GDM1 (cell line): ENCODE data around the gene CTXN1.
"Not testable (repeated sequence)": the region's sequence is repeated elsewhere in the genome, so short reads cannot be mapped to it uniquely, and the experiment has no call there.

ENCODE experiments used
- DNase-seq: peaks from one replicate; lab custom pipeline; 2025; lab: John Stamatoyannopoulos, UW

Gene CTXN1

DNA sequence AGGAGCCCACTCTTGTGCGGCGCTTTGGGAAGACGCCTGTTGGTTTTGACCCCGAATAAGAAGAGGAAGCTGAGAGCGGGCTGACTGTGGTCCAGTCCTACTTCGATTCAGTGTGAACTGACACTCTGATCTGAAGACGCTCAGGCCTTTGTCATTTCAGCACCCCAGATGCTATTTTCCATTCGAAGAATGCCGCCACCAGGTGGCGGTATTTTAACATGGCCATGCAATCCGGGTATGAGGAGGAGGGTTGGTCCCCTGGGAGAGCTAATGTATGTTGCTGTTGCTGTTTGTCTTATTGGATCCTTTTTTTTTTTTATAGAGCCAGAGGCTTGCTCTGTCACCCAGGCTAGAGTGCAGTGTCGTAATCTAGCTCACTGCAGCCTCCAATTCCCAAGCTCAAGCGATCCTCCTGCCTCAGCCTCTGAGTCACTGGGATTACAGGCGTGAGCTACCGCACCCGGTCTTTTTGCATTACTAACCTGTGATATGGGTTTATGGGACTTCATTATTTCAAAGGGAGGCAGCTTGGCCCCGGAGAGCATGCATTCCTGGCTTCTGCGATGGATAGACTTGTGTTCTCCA, 18.3 kb upstream of the CTXN1 start:
- peak; percentile 60 for DNase-seq

DNA sequence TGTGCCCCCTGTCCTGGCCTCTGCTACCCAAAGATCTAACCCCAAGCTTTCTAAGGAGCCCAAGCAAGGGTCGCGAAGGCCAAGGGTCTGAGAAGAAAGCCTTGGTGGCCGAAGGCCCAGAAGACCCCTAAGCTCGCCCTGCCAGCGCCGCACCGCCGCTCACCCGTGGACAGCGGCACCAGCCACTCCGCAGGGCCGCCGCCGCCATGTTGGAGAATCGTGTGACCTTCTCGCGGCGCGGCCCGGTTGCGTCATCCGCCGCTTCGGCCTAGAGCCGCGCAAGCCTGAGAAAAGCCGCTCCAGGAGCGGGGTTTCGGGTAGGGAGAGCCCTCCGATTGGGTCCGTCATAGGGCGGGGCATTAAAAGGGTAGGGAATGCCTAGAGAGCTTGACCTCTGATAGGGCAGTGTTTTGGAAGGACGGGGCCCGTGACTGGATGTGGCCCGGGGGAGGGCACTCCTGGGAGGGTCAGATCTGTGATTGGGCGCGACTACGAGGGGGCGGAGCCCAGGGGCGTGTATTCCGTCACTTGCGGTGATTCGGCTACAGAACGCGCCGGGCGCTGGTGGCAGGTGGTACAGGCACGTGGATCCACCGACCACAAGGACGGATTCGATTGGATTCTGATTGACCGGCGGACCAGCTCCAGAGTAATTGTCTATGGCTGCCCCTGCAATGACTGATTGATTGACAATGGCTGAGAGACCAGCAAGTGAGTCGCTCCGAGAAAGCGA, 17.7 kb upstream of the CTXN1 start, which contains the start of gene TIMM44:
Gene TIMM44 (minus strand): TSS at position 223 of the 733 bp plus-strand sequence. CDS start 15 bp downstream, at position 208.
- DNase-seq: peak; percentile 99

DNA sequence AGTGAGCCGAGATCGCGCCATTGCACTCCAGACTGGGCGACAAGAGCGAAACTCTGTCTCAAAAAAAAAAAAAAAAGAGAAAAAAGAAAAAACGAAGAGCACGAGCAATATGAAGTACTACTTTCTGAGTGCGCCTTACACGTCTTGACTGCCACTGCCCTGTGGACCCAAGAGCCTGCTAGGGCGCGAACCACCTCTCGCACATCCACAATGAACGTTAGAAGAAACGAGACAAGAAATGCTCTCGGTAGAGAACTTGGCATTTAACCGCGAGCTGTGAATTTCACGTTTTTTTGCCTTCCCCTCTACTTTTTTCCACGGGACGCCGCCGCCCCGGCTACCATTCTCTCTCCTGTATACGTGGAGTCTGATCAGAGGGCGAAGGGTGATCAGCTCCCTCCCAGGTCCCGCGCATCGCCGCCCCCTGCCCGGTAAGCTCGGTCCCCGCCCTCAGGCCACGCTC, 17.1 kb upstream of the CTXN1 start:
- no peak for DNase-seq

DNA sequence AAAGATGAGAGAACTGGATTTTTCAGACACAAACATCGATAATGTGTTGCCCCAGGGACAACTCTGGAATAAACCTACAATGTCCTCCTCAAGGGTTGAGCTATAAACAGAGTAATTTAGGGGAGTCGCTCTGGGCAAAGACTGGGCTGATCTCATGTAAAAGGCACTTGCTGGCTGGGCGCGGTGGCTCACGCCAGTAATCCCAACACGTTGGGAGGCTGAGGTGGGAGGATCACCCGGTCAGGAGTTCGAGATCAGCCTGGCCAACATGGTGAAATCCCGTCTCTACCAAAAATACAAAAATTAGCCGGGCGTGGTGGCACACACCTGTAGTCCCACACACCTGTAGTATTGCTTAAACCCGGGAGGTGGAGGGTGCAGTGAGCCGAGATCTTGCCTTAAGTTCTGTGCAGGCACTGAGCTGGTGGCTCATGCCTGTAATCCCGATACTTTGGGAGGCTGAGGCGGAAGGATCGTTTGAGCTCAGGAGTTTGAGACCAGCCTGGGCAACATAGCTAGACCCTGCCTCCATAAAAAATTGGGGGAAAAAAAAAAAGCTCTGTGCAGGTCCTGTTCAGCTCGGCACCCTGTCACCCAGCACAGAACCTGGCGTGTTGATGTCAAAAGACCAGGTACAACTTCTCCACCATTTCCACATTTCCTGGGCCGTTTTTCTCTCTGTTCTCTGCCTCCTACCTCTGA, 16.1 kb upstream of the CTXN1 start:
- DNase-seq: no peak

DNA sequence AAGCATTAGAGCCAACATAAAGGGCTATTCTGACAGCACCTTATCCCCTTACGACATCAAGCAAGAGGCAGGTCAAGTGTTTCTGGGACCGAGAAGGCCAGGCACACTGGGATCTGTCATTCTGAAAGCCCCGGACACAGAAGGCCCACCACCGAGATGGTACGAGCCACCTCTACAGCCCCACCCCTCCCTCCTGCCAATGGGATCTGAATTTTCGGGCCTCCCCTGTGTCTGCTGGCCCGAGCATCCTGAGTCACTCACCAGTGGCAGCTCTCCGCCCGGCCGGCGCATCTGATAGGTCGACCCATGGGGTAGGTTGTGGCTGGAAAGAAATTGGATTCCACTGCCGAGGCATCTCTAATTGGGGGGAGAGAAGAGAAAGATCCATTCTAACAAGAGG, 14.9 kb upstream of the CTXN1 start:
- no peak for DNase-seq

DNA sequence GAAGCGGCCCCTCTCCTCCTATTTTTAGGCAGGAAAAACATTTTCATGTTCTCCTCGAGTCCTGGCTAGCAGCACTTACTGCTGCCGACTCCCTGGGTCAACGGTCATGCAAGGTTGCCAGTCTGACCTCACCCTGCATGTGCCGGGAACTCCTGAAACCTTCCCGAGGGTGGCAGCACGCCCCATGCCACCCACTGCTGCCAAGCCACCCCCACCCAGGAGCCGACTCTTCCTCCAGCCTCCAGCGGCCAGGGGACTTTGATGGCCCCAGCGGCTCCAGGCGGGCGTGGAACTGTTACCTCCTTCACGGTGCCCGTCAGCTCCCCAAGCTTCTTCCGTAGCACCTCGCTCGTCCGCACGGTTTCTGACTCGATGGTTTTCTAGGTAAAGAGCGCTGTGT, 8.8 kb upstream of the CTXN1 start:
- DNase-seq: no peak

DNA sequence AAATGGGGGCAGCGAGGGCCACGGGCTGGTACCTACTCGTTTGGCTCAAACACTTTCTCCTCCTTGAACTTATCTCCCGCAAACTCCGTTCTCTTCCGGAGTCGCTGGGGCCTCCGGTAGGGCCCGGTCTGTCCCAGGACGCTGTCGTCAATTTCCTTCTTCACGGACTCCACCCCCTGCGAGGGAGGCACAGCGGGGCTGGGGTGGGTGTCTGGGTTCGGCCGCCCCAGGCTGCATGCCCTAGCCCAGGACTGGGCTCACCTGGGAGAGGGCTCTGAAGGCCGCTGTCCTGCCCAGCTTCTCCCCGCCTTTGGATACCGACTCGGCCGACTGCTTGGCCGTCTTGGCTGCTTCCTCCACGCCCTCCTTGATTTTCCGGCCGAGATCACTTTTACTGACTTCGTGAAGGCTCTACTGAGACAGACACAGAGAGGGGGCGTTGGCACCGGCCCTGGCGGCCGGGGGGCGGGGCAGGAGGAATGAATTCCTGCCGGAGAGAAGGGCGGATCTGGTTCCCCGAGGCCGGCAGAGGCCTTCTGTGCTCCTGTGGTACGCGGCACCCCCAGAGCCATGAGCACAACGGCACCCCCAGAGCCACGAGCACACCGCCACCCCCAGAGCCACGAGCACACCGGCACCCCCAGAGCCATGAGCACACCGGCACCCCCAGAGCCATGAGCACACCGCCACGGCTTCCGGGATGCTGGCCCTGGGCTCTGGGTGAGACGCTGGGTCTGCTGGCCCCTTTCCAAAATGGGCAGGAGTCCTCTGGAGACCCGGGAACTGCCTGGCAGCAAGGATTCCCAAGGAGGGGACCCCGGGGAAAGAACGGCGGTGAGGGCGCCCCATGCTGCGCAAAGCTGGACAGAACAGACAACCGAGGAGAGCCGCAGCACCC, 8.1 kb upstream of the CTXN1 start:
- no peak for DNase-seq

DNA sequence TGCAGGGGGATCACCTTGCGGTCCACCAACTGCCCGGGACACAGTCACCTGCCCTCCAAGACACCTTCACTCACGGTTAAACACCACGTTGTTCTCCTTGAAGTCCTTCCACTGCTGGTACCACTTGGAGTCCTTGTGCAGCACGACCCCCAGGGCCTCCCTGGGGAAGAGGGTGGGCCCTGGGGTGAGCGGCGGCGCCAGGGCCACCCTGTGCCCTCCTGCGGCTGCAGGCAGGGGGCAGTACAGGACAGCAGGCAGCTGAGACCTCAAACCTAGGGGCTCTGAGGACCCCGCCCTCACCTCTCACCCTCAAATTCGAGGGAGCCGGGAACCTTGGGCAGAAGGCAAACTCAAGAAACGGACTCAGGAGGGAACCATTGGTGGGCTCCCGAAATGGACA, 7.5 kb upstream of the CTXN1 start:
- no peak for DNase-seq

DNA sequence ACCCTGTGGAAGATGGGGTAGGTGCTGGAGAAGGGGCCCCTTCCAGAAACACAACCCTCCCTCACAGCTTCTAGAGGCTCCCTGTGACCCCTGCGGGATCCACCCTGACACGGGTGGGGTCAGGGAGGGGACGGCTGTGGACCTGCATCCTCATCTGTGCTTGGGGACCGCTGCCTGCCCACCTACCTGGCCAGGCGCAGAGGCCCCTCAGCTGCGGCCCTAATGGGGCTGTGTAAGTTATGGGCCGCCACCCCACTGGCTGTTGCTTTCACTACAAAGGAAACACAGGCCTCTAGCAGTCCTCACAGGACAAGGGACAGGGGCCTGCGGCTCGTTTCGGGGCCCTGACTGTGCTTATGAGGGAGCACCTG, 7.0 kb upstream of the CTXN1 start:
- DNase-seq: no peak

DNA sequence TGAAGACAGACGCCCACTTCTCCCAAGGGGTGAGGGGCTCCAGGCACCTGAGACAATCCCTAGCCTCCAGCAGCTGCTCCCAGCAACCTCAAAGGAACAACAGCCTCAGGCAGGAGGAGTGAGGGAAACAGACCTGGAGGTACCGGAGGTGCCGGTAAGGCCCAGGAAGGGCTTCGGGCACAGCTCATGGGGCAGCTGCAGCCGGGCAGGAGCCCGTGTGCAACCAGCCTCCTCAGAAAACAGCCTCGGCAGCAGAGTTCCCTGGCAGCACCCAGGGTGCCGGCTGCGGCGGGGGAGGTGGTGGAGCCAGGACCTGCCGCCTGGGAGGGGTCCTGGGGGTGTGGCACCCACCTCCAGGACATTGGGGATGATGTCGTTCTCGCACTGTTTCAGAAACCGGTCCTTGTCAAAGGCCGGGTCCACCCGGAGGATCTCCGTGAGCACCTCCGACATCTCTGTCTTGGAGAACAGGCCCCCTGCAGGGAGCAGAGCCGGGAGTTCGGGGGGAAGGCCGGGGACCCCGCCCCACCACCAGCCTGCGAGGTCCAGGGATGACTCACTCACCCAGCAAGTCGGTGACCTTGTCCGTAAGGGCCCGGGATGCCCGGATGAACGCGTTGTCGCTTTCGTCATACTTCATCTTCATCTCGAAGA, 6.5 kb upstream of the CTXN1 start:
- no peak for DNase-seq

DNA sequence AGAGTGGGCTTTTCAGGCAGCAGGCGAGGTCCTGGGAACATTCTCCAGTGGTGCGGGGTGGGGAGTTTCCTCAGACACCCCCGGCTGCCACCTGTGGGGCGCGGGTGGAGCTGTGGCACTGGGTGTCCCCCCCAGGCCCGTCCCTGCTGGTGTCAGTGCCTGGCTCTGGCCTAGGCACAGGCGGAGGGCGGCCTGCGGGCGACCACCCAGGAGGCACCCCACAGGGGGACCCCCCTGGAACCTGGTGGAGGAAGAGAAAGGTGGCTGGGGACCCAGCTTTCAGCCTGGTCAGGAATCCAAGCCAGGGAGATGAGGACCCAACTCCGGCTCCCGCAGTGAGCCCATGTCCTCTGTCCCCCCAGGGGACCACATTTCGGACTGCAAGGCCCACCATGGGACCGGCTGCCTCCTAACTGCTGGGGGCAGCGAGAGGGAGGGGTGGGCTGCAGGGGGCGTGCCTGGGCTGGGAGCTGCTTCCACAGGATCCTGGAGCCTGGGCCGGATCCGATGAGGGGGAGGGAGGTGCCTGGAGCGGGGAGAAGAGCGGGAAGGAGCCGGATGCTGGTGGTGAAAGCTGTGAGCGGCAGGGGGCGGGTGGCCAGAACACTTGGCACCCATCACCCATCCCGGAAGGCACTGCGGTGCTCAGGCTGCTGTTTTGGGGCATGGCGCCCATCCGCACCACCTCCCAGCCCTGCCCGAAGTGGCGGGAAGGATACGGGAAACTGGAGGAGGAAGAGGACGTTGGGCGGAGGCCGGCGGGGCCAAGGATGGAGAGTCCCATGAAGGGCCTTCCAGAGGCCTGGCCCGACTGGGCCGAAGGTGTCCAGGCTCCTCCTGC, 5.5 kb upstream of the CTXN1 start:
- DNase-seq: no peak

DNA sequence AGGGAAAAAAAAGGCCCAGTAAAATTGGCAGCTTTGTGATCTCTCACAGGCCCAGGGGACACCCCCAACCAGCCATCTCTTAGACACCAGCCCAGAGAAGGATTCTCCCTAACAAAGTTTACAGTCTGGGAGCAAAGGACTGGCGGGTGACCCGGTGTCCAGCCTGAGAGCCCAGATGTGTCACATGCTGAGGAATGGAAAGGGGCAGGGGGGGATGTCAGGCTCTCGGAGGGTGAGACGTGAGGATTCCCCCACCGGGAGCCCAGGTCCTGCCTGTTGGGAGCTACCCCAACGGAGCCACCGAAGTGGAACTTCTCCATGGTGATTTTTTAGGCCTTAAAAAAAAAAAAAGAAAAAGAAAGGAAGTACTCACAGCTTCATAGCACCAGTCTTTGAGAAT, 4.8 kb upstream of the CTXN1 start:
- DNase-seq: no peak

DNA sequence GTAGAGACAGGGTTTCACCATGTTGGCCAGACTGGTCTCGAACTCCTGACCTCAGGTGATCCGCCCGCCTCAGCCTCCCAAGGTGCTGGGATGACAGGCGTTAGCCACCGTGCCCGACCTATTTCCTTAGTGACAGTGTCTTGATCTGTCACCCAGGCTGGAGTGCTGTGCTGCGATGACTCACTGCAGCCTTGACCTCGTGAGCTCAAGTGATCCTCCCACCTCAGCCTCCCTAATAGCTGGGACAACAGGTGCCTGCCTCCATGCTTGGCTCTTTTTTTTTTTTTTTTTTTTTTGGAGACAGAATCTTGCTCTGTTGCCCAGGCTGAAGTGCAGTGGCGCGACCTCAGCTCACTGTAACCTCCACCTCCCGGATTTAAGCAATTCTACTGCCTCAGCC, 4.1 kb upstream of the CTXN1 start:
- DNase-seq: not testable (repeated sequence)

DNA sequence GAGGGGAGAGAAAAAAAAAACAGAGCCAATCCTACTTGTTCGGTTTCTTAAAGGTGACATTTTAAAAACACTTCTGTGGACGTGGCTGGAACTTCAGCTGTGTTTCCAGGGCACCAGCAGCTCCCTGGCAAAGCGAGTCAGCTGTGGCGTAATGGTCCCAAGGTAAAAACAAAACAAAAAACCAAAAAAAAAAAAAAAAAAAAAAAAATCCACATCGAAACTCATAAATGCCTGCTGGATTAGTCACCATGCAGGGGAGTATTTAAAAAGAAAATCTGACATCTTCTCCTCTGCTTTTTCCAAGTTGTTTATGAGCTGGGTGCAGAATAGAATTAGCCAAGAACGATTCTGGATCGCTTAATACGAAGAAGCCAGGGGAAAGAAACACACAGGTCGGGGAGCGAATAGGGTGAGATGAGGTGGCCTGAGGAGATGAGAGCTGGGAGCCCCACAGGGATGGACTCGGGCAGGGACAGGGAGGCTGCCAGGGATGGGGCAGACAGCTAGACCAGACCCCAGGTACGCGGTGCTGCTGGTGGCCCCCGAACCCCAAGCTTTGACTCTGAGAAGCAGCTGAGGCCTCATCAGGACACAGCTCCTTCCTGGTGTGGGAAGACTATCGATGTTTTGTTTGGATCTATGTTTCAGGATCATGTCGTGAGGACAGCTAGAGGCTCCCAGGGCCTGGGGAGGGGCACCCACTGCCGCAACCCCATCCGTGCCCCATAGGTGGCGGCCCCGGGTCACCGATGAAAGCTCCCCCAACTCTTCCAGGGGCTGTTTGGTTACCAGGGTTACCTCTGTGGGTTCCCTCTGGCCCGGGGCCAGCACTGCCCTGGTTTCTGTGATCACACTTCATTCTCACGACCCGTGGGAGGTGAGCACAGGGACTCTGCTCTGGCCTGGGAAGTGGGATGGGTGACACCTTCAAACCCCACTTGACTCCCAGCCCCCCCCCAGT, 3.1 kb upstream of the CTXN1 start:
- peak; percentile 20 for DNase-seq

DNA sequence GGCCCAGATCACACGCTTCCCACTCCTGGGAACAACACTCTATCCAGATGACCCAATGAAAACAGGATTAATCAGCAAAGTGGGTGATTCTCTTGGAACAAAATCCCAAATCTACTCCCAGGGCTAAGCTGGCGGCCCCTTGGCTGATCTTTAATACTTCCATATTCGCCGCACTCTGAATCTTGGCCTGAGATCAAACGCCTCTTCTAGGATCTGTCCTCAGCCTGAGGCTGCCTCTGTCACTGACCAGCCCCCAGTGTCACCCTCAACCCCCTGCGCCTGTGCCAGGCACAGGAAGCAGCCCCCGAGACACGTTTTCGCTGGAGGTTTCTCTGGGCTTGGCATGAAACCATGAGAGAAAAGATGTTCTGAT, 2.4 kb upstream of the CTXN1 start:
- no peak for DNase-seq

DNA sequence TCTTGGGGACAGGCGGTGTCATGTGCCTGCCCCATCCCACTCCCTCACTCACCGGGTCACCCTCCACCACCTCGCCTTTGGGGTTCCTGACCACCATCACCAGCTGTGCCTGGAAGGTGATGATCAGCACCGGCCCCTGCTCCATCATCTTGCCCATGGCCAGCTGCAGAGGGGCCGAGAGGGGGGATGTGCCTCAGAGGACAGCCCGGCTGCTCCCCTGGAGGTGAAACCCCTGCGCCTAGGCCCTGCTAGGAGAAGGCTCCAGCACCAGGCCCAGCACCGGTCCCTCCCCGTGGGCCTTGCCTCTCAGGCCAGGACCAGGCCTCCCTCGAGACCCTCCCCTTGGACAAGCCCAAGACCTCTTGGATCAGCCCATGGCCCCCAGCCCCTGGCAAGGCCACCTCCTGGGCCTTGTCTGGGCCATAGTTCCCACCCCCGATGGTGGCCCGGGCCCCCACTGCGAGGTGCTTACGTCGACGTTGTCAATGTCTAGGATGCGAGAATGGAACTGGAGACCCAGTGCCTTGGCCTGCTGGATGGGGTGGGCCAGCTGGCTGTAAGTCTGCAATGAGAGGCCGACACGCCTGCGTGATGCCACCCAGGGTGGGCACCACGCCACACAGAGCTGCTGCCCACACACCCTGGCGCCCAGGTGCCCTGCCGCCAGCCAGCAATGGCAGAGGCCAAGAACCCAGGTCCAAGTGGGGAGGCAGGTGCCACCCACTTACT, 1.8 kb upstream of the CTXN1 start:
- DNase-seq: no peak

DNA sequence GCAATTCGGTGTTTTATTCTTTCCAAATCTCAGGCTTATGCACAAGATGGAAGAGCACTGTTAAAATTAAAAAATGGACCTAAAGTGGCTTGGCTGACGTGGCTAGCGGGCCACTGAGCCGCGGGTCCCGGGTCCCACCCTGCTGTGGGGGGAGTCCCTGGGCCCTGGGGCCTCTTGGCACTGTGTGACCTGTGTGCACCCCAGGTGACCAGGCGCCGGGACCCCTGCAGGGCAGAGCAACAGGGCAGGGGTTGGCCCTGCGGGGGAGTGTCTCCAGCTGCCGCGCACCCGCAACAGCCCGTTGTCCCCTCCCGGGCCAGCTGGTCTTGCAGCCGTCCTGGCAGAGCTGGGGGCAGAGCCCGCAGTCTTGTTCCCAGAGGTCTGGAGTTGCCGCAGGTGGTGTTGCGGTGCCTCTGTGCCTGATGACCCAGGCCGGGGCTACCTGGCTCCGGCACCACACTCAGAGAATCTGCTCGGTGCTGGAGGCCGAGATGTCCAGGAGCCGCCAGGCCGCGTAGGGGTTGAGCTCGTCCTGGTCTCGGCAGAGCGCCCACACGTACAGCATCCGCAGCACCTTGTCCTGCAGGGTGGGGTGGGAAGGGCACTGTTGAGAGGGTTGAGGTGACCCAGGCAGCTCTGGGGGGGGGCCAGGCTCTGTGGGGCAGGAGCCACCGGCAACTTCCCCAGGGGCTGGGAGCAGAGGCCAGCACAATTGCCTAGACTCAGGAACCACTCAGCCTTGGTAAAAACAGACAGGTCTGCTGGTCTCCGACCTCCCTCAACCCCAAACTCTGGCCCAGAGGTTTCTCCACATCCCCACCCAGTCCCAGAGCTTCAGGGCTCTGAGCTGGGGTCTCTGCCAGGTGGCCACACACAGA, 1.0 kb upstream of the CTXN1 start:
- DNase-seq: no peak
